Astrocyte (in vitro differentiated cells and primary cell): ENCODE data around the gene ZNF716.

Experiments
- CTCF ChIP-seq: IDR thresholded peaks from 2 replicates; pipeline ENCODE4 v1.5.1; 2011; ENCODE audit warnings: low read depth, mild to moderate bottlenecking, inconsistent platforms, low read length, moderate library complexity; ENCODE audit not compliant: insufficient read depth
- EZH2 ChIP-seq: IDR thresholded peaks from 2 replicates; pipeline ENCODE4 v1.6.1; 2012; ENCODE audit warnings: mild to moderate bottlenecking, low read length, inconsistent platforms; ENCODE audit not compliant: insufficient read depth

DNA sequence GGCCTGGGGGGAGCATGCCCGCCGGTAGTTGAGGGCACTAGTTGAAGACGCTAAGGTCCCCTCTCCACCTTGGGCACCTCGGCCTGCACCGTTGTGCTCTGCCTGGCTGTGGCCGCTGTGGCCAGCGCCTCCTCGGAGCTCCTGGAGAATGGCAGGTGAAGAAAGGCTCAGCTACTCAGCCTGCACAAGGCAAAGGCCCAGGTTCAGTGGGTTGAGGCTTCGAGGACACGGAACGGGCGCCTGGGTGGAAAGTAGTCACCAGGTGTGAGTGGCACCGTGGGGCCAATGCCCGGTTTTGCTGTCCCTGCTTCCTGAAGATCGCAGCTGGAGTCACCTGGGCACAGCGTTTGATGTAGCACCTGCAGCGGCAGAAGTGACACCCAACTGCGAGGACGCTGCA is 12.4 kb upstream of the ZNF716 start:
- TF ChIP-seq CTCF (no peak), EZH2 (no peak)
